HG03575 (cell line): ENCODE results near the gene ASPHD1.
"Not testable (repeated sequence)": the region's sequence is repeated elsewhere in the genome, so short reads cannot be mapped to it uniquely, and the experiment has no call there.

Experiments used
- ATAC-seq: cut with Tn5 transposase; IDR thresholded peaks from one replicate; pipeline ENCODE4 v1.9.1; 2021; ENCODE audit not compliant: unreplicated experiment, insufficient number of reproducible peaks, low FRiP score; ENCODE audit errors: extremely low read depth

ASPHD1 gene

DNA sequence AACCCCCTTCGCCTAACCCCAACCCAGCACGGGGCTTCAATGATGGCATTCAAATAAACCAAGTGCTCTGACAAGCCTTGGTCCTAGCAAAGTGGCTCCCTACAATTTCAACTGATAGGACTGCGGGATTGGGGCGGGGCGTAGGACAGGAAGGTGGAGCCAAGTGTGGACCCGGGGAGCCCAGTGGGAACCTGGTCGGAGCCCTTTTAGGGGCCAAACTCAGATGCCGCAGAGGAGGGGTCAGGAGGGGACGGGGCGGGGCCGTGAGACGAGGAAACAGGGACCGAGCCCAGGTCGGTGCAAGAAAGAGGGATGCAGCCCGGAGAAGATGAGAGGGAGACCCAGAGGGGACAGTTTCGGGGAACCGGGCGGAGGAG, 24.1 kb upstream of the ASPHD1 start:
- no peak for ATAC-seq

DNA sequence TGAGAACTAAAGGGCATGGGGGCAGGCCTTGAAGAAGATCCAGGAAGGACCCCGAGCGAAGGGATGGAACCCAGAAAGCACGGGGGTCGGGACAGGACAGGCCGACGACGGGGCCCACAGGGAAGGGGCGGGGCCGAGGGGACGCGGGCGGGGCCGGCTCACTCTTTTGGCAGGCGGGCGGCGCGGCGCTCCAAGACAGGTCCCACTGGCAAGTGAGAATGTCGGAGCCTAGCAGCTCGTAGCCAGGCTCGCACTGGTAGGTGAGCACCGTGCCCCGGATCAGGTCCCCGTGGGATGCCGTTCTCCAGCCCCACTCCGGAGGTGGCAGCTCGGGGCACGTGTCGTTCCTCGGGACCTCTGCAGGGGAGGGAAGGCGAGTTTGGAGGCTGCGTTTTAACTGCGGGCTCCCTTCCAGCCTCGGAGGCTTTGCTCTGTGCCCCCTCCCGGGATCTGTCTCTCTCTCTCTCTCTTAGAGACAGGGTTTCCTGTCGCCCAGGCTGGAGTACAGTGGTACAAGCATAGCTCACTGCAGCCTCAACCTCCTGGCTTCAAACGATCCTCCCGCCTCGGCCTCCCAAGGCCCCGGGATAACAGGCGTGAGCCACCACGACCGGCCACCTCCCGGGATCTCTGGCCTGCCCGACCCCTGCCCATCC, 23.6 kb upstream of the ASPHD1 start:
- ATAC-seq: no peak

DNA sequence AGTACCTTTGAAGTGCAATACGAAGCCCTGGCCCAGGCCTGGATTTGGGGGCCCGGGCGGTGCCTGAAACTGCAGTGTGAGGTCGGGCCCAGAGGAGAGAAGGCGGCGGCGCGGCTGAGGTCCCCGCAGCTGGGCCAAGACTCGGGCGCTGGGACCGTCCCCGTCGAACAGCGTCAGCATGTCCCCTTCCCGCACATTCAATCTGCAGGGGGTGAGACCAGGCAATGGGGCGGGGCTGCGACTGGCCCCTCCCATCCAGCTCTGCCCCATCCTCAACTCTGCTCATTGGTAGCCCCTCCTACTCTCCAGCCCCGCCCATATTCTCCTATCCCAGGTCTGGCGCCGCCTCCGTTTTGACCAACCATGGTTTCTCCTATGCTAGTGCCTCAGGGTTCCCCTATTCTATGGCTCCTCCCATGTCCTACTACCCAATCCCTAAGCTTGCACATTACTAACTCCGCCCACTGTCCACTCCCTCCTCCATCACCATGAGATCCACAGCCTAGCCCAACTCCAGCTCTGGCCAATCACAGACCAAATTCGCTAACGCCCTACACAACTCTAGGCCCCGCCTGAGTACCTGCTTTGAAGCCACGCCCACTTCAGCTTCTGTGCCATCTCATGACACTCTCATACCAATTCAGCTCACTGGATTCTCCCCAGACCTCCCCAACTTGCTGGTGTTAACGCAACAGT, 22.9 kb upstream of the ASPHD1 start:
- no peak for ATAC-seq

DNA sequence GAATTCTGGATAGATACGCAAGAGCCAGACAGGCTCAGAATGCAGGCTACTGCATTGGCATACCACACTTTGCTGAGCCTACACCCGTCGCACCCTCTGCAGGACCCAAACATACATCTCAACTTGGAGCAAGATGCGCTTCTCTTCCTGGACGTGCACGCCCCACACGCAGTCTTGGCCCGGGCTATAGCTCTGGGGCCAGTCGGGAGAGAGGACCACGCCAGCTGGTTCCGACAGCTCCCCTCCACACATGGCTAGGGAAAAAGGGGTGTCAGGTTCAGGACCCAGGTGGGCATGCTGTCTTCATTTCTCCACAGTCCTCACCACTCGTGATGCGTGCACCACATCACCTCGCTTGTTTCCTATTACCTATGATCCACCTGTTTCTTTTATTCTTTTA, 22.1 kb upstream of the ASPHD1 start:
- ATAC-seq: no peak

DNA sequence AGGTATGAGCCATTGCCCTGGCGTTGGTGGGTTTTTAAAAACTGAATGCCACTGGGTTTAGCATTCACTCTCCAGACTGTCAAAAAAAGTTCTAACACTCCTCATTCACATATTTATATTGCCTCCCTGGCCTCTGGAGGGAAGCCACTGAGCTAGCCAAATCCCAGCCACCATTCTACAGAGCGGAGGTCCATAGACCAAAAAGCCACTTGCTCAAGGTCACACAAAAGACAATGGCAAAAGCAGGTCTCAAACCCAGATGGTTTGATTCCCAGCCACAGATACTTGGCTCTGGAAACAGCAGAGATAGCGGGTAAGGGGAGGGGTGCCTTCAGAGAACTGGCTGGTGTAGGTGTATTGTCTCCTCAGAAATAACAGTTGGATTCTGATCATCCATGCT, 19.2 kb upstream of the ASPHD1 start:
- ATAC-seq: no peak

DNA sequence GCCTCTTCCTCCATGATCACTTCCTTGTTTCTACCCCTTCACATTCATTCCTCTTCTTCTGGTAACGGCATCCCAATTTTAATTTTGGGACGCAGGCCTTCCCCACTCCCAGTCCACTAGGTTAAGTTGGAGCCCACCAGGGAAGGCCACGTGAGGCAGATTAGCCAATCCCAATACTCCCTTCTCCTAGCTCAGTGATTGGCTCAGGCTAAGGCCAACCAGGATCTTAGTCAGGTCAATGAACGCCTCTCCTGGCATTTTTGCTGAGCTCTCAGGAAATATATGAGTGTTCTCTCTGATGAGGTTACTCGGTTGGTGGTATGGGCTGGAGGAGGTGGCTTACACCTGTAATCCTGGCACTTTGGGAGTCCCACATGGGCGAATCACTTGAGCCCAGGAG, 16.3 kb upstream of the ASPHD1 start:
- ATAC-seq: no peak

DNA sequence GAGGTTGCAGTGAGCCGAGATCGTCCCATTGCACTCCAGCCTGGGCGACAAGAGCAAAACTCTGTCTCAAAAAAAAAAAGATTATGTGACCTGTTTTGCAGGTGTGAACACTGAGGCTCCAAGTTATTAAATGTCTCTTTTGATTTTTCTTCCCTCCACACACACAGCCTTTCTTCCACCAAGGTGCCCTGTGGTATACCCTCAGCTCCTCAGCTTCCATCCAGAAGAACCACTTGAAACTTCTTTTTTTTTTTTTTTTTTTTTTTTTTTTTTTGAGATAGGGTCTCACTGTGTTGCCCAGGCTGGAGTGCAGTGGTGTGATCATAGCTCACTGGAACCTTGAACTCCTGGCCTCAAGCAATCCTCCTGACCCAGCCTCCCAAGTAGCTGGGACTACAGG, 10.9 kb upstream of the ASPHD1 start:
- not testable (repeated sequence) for ATAC-seq

DNA sequence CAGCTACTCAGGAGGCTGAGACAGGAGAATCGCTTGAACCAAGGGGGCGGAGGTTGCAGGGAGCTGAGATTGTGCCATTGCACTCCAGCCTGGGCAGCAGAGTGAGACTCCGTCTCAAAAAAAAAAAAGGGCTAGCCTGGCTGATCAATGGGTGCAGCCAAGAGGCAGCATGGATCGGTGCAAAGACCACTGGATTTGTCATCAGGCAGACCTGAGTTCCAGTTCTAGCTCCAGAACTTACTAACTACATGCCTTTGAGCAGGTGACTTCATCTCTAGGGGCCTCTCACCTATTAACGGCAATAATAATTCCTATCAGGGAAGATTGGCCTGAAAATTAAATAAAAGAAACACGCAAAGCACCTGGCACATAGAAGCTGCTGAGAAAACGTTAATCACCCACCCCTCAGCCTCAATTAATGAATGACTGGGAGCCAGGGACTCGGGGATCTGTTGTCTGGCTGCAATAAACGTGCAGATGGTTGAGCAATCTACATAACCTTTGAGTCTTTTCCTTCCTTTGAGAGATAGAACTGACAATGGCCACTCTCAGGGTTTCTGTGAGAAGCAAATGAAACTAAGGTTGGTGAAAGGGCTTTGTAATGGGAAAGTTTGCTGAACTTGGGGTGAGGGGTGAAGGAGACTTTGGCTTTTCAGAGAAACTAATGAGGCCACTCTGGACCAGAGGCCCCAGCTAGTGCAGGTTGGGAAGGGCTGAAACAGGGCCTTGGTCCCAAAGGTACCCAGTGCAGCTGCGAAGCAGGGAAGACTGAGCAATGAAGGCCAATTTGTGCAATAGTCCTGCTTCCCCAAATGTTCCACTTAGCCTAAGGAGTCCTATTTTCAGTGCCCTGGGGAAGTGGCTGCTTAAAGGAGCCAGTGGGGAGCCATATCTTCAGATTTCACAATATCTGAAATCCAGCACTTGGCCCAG, 8.5 kb upstream of the ASPHD1 start:
- no peak for ATAC-seq

DNA sequence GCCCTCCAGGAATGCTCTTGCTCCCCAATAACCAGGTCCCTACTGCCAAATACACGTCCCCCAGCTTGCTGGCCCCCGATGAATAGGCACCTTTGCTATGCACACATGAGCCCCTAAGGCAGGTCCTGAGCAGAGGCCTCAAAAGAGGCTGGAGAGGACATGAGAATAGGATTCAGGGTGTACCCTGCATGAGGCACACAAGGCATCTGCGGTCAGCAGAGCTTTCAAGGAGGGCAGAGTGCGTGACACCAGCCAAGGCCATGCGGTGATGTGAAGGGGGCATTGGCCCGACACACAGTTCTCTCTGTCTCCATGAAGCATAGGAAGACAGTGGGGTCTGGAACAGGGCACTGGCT, 7.9 kb upstream of the ASPHD1 start:
- ATAC-seq: no peak

DNA sequence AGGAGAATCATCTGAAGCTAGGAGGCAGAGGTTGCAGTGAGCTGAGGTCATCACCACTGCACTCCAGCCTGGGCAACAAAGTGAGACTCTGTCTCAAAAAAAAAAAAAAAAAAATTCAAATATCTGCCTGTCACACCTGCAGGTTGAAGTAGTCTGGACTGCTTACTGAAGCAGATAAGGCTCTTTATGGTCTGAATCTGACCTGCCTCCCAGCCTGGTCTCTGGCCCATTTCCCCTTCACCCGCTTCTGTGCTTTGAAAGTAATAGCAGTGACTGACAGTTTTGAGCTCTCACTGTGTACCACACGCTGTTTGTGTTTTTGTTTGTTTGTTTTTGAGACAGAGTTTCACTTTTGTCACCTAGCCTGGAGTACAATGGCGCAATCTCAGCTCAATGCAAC, 6.7 kb upstream of the ASPHD1 start:
- no peak for ATAC-seq

DNA sequence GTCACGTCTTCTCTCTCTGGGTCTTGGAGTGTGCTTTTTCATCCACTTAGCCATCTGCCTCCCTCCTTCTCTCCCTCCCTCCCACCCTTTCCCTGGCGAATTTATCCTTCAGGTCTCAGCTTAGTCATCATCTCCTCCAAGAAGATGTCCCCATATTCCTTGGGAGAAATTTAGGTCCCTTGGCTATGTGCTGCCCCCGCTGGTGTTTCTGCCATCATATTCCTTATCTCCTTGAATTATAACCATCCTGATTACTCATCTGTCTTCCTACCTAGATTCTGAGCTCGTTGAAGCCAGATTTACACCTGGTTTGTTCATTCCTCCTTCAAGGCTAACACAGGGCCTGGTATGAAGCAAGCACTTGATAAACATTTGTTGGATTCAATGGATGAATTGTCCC, 5.9 kb upstream of the ASPHD1 start:
- ATAC-seq: no peak

DNA sequence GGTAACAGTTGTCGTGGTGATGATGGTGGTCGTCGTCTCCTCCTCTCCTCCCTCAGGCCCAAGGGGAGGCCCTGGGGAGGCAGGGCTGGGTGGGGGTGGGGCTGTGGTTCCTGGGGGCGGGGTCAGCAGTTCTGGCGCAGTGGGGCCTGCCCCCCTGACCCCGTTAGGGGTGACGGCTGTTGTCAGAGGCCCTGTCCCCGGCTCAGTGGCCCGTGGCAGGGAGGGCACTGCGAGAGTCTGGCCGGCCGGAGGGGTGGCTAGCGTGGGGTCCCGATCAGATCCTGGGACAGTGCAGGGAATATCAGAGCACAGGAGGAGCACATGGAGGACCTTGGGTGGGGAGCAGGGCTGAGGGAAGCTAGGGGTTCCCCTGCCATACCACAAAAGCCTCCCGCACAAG, 3.4 kb upstream of the ASPHD1 start:
- ATAC-seq: no peak

DNA sequence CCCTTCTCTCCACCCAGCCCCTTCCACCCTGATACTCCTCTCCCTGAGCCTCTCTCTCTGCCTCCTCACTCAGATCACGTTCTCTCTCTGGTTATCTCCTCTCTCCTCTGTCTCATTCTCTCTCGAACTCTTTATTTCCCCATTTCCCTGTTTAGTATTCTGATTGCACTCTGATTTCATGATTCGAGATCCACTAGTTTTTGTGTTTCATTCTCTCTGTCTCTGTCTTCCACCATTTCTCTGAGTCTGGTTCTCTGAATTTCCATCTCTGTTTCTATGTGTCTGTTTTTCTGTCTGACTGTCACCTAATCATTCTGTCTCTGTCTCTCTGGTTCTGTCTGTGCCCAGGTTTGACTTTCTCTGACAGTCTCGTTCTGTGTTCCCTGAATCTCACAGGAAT, 3.0 kb upstream of the ASPHD1 start:
- no peak for ATAC-seq

DNA sequence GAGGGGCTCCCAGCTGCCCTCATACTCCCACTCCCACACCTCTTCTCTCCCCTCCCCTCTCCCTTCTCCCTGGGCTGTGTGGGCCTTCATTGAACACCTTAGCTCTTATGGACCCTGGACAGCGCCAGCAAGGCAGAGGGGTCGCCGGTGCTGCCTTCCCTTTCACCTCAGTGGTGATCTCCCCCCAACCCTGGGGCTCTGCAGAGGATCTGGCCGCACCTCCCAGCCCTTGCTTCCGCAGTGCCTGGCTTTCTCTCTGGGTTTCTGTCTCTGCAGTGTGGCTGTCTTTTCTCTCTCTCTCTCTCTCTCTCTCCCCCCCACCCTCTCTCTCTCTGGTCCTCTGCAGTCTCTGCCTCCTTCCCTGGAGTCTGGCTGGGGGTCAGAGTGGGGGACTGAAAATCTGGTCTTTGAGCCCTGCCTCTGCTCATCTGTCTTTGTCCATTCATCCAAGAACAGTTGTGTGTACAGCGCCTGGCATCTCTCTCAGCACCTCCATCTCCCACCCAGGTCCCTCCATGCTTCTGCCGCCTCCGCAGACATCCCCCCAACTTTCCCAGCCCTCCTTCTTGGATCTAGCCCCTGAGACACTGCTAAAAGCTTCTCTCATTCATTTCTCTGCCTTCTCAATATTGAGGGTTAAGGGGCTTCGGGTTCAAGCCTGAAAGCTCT, 2.0 kb upstream of the ASPHD1 start:
- no peak for ATAC-seq

DNA sequence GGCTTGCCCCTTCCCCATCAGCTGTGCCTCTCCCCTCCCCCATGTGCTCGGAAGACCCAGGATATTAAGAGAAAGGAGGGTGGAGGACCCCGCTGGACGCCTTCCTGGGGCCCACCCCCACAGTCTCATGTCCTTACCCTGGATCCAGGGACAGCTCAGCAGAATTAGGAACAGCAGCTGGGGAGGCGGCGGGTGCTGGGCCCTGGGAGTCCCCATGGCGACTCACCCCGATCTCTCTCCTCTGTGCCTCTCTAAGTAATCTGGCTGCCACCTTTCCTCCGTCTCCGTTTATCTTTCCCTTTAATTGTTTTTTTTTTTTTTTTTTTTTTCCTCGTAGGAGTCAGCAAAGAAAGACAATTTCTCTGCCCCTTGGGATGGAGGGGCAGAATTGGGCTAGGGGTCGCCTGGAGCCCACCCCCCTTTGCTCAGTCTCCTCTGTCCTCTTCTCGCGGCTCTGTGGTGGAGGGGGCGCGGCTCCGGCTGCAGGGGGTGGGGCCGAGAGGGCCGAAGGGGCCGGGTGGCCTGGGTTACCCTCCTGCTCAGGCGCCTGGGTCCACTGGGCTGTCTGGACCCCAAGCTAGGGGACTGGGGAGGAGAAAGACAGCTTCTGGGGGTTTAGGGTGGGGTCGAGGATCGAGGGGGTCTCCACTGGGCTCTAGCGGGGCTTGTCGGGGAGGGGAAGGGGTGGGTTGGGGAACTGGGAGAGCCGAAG, 1.3 kb upstream of the ASPHD1 start:
- ATAC-seq: no peak

DNA sequence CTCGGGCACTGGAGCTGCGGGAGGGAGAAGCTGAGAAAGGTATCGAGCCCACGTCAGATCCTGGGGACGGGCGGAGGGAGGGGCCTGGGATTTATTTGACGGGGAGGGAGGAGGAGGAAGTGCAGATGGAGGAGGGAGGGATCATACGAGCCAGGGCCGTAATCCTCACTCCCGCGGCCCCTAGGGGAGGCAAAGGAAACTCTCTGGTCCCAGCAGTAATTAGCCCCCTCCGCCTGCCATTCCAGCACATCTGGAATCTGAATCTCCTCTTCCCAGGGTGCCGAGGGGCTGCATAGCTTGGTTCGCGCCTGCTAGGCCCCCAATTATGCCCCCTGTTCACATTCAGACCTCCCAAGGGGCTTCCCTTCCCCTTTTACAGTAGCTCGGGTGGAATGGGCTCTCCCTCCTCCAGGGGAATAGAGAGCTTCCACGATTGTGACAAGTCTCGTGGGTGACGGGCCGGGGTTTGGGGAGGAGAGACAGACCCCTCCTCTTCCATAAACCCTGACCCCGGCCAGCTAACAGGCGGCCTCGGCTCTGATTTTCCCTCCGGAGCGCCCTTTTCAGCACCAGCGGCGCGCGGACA, 679 bp upstream of the ASPHD1 start, which contains the start of gene SEZ6L2:
SEZ6L2 (minus strand) TSS at position 35 of the 586 bp plus-strand sequence. CDS start 531 bp downstream, outside the sequence.
- no peak for ATAC-seq

DNA sequence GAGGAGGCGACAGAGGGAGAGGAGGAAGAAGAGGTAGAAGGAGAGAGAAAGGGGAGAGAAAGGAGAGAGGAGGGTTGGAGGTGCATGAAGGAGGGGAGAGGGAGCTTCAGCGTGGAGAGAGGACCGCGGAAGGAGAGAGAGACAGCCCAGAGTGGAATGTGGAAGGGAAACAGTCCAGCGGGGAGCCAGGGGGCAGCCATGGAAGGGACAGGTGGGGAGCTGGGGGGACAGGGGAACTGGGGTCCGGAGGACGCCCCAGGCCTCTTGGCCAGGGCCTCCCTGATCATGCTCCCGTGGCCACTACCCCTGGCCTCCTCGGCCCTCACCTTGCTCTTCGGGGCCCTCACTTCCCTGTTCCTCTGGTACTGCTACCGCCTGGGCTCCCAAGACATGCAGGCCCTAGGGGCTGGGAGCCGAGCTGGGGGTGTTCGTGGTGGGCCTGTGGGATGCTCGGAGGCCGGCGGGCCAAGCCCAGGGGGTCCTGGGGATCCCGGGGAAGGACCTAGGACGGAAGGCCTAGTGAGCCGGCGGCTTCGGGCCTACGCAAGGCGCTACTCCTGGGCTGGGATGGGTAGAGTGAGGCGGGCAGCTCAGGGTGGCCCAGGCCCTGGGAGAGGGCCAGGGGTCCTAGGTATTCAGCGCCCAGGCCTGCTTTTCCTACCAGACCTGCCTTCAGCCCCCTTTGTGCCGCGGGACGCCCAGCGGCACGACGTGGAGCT, 759 bp downstream of the ASPHD1 start:
- no peak for ATAC-seq

DNA sequence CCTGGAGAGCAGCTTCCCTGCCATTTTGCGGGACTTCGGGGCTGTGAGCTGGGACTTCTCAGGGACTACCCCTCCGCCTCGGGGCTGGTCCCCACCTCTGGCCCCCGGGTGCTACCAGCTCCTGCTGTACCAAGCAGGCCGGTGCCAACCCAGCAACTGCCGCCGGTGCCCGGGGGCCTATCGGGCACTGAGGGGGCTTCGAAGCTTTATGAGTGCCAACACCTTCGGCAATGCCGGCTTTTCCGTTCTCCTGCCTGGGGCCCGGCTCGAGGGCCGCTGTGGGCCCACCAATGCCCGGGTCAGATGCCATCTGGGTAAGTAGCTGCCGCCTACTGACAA, 1.3 kb downstream of the ASPHD1 start:
- no peak for ATAC-seq
